HG03064 (cell line): ENCODE measurements around the gene FNDC3B.

Experiments used
- ATAC-seq: cut with Tn5 transposase; IDR thresholded peaks from one replicate; pipeline ENCODE4 v1.9.1; 2021; ENCODE audit warnings: low read depth; ENCODE audit not compliant: unreplicated experiment

The FNDC3B gene

DNA sequence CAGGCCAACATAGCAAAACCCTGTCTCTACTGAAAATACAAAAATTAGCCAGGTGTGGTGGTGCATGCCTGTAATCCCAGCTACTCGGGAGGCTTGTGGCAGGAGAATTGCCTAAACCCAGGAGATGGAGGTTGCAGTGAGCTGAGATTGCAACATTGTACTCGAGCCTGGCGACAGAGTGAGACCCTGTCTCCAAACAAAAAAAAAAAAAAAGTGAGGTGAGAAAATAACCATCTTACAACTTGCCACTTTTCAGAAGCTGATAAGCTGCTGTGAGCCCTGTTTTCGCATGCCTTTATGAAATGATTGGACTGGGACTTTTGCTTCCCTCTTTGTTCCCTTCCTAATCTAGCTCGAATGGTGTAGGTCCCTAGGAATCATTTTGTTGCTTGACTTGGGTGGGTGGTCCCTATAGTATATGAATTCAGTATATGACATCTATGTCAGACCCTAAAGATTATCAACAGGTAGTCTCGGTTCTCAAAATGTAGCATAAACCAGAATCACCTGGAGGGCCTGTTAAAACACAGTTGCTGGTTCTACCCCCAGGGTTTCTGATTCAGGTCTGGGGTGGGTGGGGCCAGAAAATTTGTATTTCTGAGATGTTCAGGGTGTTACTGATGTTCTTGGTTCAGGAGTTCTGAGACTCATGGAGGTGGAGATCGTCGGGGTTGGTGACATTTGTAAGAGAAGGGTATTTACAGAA is 107.9 kb downstream of the FNDC3B start:
- no peak for ATAC-seq

DNA sequence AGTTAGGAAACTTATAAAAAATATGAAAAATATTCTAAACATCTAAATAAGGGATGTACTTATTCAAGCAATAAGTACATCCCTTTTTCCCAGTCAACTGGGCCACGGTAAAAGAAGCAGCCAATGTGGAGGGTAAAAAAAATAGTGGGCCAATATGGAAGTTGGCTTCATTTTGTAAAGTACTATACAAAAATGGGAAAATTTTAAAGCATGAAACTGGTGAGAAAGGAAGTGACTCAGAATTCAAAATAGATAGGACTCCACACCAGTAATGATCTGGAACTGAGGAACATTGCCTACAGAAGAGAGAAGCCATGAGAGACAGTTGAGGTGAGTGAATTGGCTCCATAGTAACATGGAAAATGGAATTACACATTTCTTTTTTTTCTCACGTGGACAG is 108.9 kb downstream of the FNDC3B start:
- ATAC-seq, result no peak

DNA sequence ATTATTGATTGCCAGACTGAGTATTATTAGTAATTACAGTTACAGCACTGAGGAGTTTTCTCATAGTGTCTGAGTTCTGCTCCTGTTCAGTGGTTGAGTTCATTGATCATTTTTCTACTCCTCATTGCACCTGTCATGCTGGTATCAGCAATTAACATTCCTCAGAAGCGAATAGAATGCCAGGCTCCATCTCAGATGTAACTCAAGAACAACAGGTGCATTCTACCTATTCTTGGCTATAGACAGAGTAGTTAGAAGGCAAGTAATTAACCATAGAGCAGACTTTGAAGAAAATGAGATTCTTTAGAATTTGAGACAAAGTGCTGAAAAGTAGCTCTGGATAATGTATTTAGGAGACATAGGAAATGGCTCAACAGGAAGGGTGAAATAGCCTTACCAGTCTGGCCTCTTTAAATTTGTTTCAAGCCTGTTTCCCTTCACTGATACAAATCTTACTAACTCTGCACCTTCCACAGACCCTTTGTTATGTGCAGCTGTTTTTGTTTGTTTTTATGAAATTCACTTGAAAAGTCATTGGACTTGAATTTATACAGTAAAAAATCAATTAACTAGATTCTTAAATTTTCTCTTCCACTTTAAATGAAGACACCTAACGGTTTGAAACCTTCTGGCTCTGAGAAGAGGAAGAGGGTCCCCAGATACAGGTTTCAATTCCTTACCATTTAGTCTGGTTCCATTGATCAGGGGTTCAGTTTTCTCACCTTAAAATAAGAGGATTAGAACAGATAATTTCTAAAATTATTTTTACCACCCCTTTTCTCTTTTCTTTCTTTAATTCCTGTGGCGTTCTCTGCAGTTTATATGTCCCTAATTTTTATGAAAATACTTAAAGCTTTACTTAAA is 109.6 kb downstream of the FNDC3B start:
- ATAC-seq, result no peak

DNA sequence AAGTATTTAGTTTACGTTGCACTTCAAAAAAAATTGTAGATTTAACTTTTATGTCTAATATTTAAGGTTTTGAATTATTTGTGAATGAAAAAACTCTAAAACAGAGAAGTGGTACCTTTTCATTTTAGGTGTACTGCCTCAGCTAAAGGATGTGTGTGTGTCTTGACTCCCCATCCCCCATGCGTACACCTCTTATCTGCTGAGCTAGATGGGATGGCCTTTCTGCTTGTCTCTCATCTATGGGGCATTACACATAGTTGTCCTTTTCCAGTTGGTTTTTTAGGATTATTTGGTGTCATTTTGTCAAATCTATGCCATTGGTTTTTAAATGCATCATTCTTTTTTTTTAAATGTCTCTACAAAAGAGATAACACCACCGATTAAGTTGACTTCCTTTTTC is 110.9 kb downstream of the FNDC3B start:
- ATAC-seq, result no peak

DNA sequence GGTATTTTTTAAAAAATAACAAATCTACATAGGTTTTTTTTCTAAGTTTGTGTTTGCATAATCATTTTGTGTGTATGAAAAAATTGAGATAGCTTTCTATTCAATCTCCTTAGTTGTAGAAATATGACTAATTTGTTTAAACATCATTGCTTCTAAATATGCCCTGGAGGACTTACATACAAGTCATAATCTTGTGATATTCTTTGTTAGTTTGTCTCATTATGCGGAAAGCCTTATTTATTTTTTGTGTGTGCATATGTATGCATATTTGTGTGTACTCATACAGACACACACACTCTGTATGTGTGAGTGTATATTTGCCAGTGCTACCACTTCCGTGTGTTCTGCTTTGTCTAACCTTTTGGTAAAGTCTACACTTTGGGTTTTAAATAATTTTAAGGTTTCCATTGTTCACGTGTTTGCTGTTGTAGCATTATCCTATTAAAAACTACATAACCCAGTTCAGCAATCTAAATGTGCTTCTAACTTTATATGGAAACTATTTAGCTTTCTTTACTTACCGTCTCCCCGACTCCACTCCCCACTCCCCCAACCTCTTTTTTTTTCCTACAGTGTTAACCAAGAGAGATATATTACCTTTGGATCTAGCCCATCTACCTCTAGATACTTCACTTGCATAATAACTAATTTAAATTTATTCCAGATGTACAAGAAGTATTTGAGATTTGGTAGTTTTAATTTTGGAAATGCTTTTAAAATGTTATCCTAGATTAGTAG is 111.7 kb downstream of the FNDC3B start:
- no peak for ATAC-seq

DNA sequence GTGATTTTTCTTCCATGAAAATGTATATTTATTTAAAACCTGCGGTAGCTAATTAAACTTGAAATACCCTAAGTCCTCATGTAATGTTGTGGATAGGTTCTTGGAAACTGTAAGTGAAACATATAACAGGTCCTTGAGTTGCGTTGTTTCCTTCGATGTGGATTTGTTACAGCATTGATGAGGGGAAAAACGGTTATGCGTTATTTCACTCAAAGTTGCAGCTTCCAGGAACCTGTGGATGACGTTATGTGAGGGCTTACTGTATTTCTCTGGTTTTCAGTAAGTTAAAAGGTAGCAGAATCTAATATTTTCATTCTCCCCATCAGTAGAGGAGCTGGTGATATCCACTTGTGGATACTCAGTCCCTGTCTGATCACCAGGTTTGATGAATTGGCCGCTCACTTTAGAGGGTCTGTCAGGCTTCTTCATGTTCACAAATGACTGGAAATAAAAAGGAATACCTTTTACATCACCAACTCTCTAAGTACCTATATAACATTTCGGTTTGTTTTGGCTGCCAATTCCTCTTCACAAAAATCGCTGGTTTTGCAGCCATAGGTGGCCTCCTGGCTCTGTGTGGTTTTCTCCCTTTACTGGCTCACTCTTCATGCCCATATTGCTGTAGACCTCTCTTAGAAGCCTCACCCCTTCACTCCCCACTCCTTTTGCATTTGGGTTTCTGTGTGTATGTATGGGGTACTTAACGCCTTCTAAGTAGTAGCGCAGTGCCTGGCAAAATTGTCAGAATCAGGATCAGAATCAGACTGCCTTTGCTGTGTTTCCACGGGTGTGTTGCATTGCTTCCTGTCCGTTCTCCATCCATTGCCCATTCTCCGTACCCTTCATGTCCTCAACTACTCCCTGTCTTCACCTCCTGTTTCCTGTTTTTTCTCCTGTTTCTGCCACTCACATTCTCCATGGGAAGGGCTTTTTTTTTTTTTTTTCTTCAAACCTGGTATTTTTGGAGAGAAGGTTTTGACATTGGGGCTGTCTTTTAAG is 112.6 kb downstream of the FNDC3B start:
- ATAC-seq, result no peak

DNA sequence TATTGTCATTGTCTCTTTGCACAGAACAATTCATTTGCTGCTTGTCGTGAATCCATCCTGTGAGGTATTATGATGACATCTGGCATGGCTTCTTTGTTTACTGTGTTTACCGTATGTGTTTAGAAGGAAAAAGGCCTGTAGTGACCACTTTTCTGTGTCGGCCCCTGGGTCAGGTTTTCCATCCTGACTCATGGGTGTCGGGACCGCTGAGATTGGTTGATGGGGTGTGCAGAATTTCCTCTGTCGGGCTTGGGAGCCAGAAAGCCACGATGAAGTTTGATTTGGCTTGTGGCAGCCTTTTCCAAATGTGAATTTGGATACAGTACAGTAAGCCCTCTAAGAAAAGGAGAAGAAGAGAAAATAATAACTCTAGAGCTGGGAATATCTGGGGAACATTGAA is 113.5 kb downstream of the FNDC3B start:
- ATAC-seq, result no peak

DNA sequence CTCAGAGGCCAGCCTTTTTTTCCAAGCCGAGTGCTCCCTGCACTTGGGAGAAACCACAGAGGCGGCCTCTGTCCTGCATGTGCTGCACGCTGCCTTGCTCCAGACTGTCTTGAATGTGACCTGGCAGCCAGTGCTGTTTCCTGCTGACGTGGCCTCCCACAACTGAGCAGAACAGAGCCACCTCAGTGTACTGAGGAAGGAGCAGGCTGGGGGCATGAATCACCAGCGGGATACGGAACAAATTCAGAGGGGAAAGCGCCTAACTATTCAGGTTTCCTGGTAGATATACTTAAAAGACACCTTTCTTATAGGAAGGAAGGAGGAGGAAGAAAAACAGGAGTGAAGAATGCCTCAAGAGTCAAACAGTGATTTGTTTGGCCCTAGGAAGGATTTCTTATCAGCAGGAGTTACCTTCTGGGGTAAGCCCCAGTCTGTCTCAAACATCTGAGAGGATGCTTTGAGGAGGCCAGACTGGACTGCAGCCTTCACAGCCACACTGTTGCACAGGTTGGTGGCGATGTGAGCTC is 114.0 kb downstream of the FNDC3B start:
- ATAC-seq, result peak; percentile 74

DNA sequence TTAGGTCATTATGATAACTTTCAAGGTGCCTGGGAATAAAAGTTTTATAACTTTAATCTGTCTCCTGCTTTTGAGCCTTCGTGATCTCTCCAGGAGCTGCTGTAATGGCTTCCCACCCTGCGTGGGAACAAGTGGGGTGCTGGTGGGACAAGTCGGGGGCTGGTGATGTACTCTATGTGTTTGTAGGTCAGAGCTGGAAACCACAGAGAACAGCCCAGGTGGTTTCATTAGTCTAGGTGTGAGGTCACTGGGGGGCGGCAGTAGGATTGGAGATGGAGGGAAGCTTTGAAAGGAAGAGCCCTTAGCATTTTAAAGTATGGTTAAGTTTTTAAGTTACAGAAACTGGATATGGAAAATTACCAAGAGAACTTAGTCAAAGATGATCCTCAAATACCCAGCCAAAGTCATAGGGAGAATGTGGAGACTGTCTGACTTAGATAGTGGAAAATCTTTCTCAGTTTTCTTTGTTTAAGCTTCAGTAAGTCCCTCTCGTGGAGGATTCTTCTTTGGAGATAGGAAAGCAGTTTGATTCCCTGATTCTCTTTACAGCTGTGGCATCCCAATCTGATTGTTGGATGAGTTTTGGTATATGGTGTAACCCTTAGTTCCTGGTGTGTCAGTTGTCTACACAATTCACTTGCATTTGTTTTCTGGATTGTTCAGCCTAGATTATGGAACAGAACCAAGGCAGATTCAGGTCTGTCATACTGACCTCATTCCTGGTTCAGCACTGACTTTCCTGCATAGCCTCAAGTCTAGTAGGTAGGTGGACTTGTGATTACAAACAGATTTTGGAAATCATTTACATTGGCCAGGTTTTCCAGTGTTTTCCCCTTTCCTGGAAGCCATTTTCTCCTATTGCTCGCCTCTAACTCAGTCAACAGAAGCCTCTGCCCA is 115.6 kb downstream of the FNDC3B start:
- ATAC-seq, result peak; percentile 60

DNA sequence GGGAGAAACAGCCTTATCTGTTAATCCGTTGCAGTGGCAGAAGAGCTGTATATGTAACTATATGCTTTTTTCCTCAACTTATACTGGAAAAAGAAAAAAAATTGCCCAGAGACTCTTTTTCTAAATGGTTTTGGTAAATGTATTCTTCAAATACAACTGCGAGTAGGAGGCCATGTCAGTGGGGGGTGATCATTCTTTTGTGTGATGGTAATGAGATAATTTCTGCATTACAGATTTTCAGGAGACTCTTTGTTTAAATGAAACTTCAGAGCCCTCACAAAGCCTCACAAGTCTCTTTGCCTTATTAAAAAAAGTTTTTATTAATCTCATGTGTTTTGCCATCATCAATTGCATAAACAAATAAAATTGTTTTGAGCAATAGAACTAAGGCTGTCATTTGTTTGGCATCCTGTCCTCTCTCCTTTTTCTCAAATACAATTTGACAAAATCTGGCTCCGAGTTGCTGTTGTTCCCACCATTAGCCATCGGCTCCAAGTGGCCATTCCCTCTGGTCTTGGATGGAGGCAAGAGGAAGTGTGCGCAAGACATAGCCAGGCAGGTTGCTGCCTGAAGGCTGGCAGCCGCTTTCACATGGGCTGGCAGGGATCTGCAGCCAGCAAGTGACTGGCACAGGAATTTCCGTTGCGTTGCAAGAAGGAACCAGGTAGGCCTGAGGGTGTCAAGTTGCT is 116.7 kb downstream of the FNDC3B start:
- ATAC-seq, result no peak

DNA sequence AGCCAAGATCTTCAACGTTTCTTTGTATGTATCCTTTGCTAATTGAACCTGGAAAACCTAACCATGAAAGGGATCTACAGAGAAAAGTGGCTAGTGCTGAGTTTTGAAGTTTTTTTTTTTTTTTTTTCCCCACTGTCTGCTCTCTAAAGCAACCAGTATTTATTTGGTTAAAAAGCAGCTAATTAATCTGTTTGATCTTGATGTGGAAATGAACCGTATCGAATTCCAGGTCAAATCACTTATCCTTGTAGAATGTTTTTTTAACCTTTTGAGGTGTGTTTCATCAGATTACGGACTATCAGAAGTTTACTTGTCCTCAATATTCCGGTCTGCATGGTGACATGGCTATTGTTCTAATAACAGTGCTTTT is 117.2 kb downstream of the FNDC3B start:
- ATAC-seq, result no peak

DNA sequence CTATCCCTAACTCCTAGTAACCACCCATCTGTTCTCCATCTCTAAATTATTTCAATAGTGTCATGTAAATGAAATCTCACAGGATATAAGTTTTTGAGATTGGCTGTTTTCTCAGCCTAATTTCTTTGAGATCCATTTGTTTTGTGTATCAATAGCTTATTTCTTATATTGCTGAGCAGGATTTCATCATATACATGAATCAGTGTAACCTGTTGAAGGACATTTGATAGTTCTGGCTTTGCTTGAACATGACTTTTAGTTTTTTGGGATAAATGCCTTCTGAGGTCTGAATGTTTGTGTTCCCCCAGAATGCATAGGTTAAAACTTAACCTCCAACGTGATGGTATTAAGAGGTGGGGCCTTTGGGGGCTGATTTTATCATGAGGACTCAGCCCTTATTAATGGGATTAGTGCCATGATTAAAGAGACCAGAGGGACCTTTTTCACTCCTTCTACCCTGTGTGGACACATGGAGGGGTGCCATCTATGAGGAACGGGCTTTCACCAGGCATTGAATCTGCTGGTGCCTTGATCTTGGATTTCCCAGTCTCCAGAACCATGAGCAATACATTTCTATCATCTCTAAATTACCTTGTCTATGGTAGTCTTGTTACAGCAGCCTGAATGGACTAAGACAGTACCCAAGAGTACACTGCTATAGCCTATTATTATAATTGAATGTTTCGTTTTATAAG is 118.3 kb downstream of the FNDC3B start:
- no peak for ATAC-seq

DNA sequence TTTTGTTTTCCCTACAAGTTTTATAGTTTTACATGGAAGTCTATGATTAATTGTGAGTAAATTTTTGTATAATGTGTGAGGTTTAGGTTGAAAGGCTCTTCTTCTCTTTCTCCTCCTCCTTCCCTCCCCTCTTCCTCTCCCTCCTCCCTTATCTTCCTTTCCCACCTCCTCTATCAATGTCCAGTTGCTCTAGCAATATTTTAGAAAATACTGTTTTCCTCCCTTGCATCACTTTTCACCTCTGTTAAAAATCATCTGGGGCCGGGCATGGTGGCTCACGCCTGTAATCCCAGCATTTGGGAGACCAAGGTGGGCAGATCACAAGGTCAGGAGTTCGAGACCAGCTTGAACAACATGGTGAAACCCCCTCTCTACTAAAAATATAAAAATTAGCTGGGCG is 119.4 kb downstream of the FNDC3B start:
- ATAC-seq, result no peak

DNA sequence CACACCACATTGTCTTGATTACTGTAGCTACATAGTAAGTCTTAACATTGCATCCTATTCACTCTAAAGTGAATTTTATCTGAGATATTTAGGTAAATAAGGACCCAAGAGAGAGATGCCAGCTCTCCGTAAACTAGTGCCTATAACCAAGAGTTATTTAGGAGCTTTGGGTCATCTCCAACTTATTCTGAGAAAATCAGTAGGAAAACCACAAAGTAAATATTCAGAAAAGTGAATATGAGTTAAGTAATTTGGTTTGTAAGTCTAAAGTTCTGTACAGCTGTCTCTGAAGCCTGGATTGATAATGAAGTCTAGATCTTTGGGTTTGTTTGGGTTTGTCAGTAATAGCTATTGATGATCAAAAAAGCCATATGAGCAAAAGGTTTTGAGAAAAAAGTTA is 120.0 kb downstream of the FNDC3B start:
- no peak for ATAC-seq

DNA sequence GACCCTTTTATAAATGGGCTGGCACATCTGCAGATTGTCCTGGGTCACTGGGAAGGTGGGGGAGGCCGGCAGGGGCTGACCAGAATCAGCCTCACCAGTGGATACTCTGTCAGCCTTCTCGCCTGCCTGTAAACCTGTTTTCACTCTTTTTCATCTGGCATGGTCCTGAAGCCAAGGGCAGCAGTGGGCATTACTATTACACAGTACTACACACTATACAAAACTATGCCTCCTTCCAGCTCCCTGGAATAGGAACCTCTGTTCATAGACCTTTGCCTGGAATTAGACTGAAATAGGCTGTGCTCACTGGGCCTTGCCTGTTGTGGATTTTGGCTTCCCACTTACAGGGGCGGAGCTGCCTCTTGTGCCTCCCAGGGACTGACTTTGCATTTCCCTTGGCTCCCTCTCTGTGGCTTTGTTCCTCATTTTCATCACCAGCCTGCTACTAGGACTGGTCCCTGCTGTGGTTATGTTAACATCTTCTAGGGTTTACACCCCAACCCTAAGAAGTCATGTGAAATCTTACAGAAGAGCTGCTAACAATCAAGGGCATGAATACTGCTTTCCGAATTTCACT is 120.7 kb downstream of the FNDC3B start:
- no peak for ATAC-seq

DNA sequence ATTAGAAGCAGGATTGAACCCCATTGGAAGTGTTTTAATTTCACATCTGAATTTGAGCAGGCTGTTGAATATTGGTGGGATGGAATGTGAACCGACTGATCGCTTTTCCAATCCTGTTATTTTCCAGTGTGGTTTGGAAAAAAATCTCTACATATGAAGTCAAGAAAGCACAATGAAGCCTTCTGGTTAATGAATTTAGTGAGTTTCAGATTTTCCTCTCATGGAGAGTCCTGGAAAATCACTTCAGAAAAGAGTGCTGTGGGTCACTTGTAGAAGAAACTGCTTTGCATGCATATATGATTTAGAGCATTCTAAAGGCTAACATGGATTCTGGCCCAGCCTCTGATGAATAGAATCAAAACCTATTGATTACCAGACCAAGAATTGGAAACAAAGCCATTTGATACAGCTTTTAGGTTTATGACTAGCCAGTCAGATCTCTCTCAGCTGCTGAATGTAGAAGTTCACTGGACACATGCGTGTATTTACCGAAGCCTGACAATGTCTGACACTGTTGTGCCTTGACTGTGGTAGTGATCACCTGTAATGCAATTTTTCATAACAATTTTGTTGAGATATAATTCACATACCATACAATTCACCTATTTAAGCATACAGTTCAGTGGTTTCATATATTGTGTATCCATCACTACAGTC is 121.9 kb downstream of the FNDC3B start:
- ATAC-seq, result no peak

DNA sequence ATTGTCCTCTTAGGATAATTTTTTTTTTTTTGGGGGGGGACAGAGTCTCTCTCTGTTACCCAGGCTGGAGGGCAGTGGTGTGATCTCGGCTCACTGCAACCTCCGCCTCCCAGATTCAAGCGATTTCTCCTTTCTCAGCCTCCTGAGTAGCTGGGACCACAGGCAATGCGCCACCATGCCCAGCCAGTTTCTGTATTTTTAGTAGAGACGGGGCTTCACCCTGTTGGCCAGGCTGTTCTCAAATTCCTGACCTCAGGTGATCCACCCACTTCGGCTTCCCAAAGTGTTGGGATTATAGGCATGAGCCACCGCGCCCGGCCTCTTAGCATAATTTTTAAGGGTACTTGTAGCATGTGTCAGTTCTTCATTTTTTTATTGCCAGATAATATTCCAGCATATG is 122.6 kb downstream of the FNDC3B start:
- ATAC-seq, result no peak
